ENCODE results near the gene FAM20B. TPM values are rescaled to one million over a fixed set of nuclear protein-coding genes. Genes with fewer than 3 reads are reported as not detected.

Gene FAM20B
- total and polyA plus RNA-seq, 2 of the 13 experiments (the other 11 are each of a cell fraction or from before 2014, with no cell fraction given): 13.8 to 26.9 TPM

Other genes with a start within 250 kb of the FAM20B start
- 2.2 and 2.9 TPM in 2 replicates for gene ANGPTL1, start 154.8 kb upstream of the FAM20B start, total RNA-seq (2016; rRNA removed; fragmentation: Illumina TruSeq; extraction: Trizol)
- gene ANGPTL1, start 154.8 kb upstream of the FAM20B start, polyA plus RNA-seq (2011; rRNA removed): 3.5 and 9.3 TPM in 2 replicates
- 21.2 and 28.4 TPM in 2 replicates for gene TOR3A, start 56.2 kb downstream of the FAM20B start, total RNA-seq (2016; rRNA removed; fragmentation: Illumina TruSeq; extraction: Trizol)
- 14.7 and 19.0 TPM in 2 replicates for gene TOR3A, start 56.2 kb downstream of the FAM20B start, polyA plus RNA-seq (2011; rRNA removed)
- 6.0 and 11.6 TPM in 2 replicates for gene ABL2, start 203.8 kb downstream of the FAM20B start, total RNA-seq (2016; rRNA removed; fragmentation: Illumina TruSeq; extraction: Trizol)
- gene ABL2, start 203.8 kb downstream of the FAM20B start, polyA plus RNA-seq (2011; rRNA removed): 5.8 and 5.9 TPM in 2 replicates